NCI-H2081 treated with DMSO at 0.1 percent for 48 hours (cell line): ENCODE data around the gene SCGB1C1.

Experiments used
- DNase-seq: peaks from one replicate; lab custom pipeline; 2025; lab: John Stamatoyannopoulos, UW

The SCGB1C1 gene

GRCh38 chr11:205221-206001 lies 12.5 kb downstream of the SCGB1C1 start:
- no peak for DNase-seq

DNA sequence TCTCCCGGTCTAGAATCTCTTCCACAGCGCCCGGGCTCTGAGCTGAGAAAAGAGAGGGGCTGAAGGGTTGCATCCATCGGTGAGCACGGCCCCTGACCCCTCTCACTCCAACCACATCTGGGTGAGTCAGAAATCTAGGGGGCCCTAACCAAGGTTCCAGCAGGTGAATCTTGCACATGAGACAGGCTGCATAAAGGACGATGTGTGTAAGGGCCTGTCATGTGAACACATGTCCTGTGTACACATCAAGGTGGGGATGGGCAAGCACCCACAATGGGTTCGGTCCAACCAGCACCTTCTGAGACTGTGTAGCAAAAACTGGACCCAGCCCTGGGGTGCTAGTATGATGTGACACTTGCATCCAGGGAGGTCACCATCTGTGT lies 13.1 kb downstream of the SCGB1C1 start:
- no peak for DNase-seq

DNA sequence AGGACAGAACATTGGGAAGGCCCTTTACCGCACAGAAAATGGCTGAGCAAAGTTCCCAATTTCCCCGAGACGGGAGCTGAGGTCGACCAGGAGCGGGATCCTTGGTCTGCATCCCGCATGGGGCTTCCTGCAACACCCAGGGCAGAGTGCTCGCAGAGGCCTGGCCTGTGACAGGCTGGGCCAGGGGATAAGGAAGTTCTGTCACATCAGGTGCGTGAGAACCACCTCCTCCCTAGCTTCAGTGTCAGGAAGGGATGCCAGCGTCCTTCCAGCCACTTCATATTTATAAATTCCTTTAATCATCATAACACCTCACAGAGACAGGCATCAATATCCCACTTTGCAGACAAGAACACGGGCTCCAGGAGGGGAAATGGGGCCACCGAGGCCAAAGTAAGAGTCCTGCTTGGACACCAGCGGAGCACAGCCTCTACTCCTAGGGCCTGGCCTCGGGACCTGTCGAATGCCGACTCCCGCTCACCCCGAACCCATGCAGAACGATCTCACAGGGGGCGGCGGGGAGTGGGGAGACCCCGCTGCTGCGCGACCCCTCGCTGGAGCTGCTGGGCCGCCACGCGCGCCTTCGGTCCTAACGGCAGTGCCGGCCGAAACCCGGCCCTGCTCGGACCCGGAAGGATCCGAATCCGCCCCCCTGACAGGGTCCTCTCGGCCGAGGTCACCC lies 13.8 kb downstream of the SCGB1C1 start:
- no peak for DNase-seq

- DNase-seq, result peak; percentile 55
These were observed 14.5 kb downstream of the SCGB1C1 start, which contains the start of the genes BET1L and RIC8A for GRCh38 chr11:207208-207862. Gene BET1L (minus strand): TSS chr11:207399. CDS start chr11:207321, 78 bp downstream. Gene RIC8A (plus strand): TSS chr11:207708. CDS start chr11:208855, 1,147 bp downstream.

DNA sequence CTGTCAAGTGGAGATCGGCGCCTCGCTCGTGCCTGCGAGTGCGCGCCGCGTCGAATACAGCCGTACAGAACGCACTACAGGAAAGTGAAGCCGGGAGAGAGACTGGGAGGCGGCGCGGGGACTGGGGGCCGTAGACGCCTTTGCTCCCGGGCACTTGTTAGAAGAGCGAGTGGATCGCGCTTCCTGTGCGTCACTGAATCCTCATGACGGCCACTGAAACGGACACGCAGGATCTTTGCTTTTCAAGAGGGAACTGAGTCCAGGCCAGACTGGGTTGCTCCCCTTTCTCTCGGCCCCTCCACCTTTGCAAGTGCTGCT lies 14.9 kb downstream of the SCGB1C1 start:
- DNase-seq, result no peak

- no peak for DNase-seq
These were observed 15.5 kb downstream of the SCGB1C1 start for GRCh38 chr11:208181-208916.

DNA sequence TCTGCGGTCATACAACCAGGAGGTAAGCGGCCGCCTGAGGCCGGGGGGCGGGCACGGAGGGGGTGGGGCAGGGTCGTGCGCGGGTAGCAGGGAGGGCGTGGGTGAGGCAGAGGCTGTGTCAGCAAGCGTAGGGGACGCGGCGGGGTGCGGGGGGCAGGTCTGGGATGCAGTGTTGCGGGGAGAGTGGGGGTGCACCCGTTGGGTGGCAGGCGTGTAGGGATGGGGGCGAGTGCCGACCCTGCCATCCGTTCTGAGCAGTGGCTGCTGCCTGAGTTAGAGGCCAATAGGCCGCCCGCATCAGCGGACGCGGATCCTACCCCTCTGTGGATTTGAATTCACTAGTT lies 16.0 kb downstream of the SCGB1C1 start:
- DNase-seq, result no peak

GRCh38 chr11:209275-210121 lies 16.6 kb downstream of the SCGB1C1 start:
- no peak for DNase-seq

DNA sequence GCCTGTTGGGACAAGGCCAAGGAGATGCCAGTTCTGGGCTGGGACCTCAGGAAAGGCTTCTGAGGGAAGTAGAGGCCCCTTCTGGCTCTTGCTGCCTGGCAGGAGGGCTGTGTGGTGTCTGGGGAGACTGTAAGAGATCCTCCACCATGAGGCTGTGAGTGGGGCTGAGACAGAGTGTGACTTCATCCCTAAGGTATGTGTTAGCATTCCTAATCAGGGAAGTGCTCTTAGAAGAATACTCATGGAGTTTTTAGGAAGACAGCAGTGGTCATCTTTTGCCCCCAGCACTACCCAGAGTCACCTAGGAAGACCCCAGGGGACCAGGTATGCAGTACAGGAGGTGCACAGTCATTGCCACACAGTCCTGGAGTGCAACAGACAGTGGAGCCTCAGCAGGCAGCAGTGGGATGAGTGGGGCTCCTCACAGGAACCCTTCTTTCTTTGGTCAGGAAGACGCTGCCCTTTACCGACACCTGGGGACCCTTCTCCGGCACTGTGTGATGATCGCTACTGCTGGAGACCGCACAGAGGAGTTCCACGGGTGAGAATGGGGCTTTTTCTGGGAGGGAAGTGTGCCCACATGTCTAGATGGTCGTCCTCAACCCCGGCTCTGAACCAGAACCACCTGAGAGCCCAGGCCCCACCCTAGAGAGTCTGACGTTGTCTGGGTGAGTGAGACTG lies 17.4 kb downstream of the SCGB1C1 start:
- DNase-seq, result no peak

- no peak for DNase-seq
These were observed 17.9 kb downstream of the SCGB1C1 start for GRCh38 chr11:210803-211180.

DNA sequence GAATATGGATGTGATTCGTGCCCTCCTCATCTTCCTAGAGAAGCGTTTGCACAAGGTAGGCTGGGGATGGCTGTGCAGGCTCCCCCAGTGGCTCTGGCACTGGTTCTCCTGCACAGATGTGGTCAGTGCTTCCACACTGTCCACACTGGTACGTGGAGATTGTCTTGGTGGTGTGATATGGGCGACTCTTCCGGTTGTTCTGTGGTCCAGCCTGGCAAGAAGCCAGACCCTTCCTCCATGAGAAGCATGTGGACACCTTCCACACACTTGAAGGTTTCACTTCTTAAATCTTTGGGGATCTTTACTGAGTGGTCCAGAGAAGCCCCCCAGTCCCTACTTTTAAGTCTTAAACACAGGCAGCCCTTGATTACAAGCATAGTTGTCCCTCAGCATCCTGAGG lies 18.4 kb downstream of the SCGB1C1 start:
- no peak for DNase-seq

GRCh38 chr11:211741-212140 lies 18.9 kb downstream of the SCGB1C1 start:
- DNase-seq, result no peak

GRCh38 chr11:212150-213100 lies 19.5 kb downstream of the SCGB1C1 start:
- DNase-seq, result no peak

DNA sequence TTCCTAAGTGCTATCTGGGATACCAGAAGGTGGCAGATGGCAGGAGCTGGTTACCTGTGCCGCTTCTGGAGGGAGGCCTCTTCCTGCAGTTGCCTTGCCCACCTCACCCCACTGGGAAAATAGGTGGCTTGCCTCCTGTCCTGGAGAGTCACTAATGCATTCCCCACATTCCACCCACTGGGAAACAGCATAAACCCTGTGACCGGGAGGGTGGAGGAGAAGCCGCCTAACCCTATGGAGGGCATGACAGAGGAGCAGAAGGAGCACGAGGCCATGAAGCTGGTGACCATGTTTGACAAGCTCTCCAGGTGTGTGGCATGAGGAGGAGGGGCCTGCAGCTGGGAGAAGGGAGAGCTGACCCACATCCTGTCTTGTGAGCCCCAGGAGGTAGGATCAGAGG lies 20.2 kb downstream of the SCGB1C1 start:
- DNase-seq, result no peak

GRCh38 chr11:214083-214482 lies 21.2 kb downstream of the SCGB1C1 start:
- DNase-seq, result no peak

DNA sequence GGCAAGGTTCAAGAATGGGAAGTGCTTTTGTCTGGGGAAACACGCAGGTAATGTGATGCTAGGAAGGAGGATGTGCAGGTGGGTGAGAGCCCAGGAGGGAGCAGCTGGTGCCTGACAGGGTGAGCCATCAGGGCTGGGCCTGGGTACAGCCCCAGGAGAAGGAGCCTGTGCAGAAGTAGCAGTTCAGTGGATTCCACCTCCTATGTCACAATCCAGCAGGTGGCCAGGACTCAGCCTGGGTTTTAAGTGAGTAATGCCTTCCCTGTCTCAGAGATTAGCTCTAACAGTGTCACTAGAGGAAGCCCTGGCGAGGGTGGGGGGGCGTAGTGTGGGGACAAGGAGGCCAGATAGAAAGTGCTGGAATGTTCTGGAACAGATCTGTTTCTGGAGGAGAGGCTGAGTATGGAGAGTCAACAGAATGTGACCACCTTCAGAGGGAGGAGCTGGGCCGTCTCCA lies 22.7 kb downstream of the SCGB1C1 start:
- DNase-seq, result no peak

- DNase-seq, result no peak
These were observed 23.4 kb downstream of the SCGB1C1 start for GRCh38 chr11:216081-216974.

GRCh38 chr11:217704-218103 lies 24.8 kb downstream of the SCGB1C1 start:
- no peak for DNase-seq
